ENCODE measurements around the gene SMIM22. TPM values are rescaled to one million over a fixed set of nuclear protein-coding genes. Genes with fewer than 3 reads are reported as not detected.

The SMIM22 gene
- polyA plus RNA-seq, 1 experiment, result not detected

DNA sequence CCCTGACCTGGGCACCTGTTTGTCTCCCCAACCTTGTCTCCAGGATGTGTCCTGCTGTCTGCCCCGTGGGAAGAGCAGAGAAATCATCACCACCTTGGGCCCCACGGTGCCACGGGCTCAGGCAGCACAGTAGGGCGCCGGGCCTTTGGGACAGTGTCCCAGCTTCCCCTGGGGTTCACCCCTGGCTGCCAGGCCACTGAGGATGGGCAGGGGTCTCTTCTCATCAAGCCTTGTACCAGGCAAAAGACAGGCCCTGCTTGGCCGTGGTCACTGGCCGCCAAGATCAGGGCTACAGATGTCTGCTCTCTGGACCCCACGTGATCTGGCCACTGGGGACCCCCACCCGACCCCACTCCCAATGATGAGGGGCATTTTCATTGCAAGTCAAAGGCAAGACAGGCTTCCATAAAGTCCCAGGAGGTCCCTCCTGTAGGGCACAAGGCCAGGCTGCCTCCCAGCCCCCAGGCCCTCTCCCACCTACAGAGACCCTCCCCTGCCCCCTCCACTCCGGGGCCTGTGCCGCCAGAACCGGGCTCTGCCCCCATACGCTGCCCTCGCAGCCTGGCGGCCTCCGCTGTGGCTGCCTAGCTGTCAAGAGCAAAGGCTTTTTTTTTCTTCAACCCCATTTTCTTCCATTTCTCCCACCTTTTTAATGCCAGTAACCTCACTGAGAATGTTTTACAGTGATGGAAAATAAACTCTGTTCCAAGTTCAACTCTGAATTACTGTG is 46.3 kb upstream of the SMIM22 start:
- no peak for DNase-seq (ENCODE audit: low read depth, low spot score)
- no peaks in the 10 kb centered on the region for H3K27me3 ChIP-seq (ENCODE audit: control insufficient read depth, insufficient read depth, low read length)
- H3K27ac ChIP-seq (ENCODE audit: low read depth, low read length), result no peak overlapping the region
- TF ChIP-seq, protein P1, sequence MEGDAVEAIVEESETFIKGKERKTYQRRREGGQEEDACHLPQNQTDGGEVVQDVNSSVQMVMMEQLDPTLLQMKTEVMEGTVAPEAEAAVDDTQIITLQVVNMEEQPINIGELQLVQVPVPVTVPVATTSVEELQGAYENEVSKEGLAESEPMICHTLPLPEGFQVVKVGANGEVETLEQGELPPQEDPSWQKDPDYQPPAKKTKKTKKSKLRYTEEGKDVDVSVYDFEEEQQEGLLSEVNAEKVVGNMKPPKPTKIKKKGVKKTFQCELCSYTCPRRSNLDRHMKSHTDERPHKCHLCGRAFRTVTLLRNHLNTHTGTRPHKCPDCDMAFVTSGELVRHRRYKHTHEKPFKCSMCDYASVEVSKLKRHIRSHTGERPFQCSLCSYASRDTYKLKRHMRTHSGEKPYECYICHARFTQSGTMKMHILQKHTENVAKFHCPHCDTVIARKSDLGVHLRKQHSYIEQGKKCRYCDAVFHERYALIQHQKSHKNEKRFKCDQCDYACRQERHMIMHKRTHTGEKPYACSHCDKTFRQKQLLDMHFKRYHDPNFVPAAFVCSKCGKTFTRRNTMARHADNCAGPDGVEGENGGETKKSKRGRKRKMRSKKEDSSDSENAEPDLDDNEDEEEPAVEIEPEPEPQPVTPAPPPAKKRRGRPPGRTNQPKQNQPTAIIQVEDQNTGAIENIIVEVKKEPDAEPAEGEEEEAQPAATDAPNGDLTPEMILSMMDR (IDR thresholded peaks at IDR 0.05; ENCODE audit: low read depth, low read length), result no peak
- POLR2A ChIA-PET, result no interaction called here
- no peak overlapping the region for H3K4me3 ChIP-seq (ENCODE audit: low read depth, low read length)
- H3K9me3 ChIP-seq (ENCODE audit: control insufficient read depth, insufficient read depth, low read length), result no peaks in the 10 kb centered on the region; the same call in 1 of the 2 replicates
- CTCF ChIA-PET, result no interaction called here

DNA sequence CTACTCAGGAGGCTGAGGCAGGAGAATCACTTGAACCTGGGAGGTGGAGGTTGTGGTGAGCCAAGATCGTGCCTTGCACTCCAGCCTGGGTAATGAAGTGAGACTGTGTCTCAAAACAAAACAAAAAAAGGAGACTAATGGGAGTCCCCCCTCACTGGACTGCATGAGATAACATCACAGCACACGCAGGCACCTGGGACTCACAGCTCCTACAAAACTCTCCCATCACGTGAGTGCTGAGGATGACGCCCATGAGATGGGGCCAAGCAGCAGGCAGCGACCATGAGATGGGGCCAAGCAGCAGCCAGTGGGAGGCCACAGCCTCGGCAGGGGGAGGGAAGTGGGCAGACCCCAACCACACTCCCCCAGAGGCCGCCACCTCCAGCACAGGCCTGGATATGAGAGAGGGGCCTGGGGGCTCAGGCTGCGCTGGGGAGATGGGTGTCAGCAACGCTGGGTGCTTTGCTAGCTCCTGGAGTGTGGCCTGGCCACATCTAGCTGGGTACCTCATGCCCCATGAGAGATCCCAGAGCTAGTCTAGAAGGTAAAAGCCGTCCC is 45.4 kb upstream of the SMIM22 start:
- no peak overlapping the region for H3K4me3 ChIP-seq (ENCODE audit: low read depth, low read length)
- TF ChIP-seq, protein P1 (IDR thresholded peaks at IDR 0.05; ENCODE audit: low read depth, low read length), result no peak
- CTCF ChIA-PET, result no interaction called here
- H3K9me3 ChIP-seq (ENCODE audit: control insufficient read depth, insufficient read depth, low read length), result peaks cover under 1% of the 10 kb centered on the region
- H3K27me3 ChIP-seq (ENCODE audit: control insufficient read depth, insufficient read depth, low read length), result no peaks in the 10 kb centered on the region
- POLR2A ChIA-PET, result no interaction called here
- no peak overlapping the region for H3K27ac ChIP-seq (ENCODE audit: low read depth, low read length)
- no peak for DNase-seq (ENCODE audit: low read depth, low spot score)

DNA sequence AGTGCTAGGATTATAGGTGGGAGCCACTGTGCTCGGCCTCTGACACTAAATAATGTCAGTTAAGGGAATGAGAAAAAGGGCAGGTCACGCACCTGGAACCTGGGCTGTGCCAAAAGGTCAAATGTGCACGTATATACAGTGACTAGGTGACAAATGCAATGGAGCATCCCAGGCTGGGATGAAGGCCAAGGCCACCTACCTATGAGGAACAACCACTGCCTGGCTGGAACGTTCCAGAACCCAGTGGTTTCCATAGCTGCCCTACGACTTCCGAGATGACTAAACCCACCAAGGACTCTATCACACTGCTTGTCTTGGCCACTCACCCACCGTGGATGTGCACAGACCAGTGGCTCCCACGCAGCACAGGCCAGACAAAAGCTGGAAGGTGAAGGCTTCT is 44.3 kb upstream of the SMIM22 start:
- no peak for DNase-seq (ENCODE audit: low read depth, low spot score)
- ChIA-PET CTCF (no interaction called here), POLR2A (interaction anchor here (1.6 kb wide), 1 partner anchor 16 kb away, joined by 3 read pairs; the partner anchor contains the start of genes ANKS3 and DNAAF8)
- H3K27ac ChIP-seq (ENCODE audit: low read depth, low read length), result no peak overlapping the region
- H3K27me3 ChIP-seq (ENCODE audit: control insufficient read depth, insufficient read depth, low read length), result no peaks in the 10 kb centered on the region
- H3K4me3 ChIP-seq (ENCODE audit: low read depth, low read length), result no peak overlapping the region
- H3K9me3 ChIP-seq (ENCODE audit: control insufficient read depth, insufficient read depth, low read length), result peaks cover 10% of the 10 kb centered on the region
- TF ChIP-seq, protein P1 (IDR thresholded peaks at IDR 0.05; ENCODE audit: low read depth, low read length), result no peak

DNA sequence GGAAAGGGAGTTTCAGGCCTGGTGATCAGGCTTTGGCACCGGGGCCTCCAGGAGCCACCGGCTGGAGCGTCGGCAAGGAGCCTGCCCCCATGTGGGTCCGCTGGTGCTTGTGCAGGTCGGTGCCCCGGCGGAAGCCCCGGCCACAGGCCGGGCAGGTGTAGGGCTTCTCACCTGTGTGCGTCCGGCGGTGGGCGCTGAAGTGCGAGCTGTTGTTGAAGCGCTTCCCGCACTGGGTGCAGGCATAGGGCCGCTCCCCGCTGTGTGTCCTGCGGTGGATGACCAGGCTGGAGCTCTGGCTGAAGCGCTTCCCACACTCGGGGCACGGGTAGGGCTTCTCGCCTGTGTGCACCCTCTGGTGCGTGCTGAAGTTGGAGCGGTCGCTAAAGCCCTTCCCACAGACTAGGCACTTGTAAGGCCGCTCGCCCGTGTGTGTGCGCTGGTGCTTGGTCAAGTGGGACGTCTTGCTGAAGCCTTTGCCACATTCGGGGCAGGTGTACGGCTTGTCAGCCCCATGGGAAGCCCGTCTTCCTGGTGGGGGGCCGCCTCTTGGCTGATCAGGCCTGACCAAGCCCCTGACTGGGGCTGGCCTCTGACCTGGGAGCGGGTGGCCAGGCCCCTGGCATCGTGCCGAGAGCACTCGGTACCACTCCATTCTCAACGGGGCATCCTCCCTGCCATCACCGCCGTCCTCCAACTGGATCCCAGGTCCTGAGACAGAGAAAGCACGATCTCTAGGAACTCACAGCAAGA is 42.6 kb upstream of the SMIM22 start:
- no peak for DNase-seq (ENCODE audit: low read depth, low spot score)

More for the DNA sequence above, 42.6 kb upstream of the SMIM22 start:
- CTCF ChIA-PET, result no interaction called here
- POLR2A ChIA-PET, result no interaction called here
- Histone ChIP-seq H3K27me3 (ENCODE audit: control insufficient read depth, insufficient read depth, low read length) (no peaks in the 10 kb centered on the region), H3K27ac (ENCODE audit: low read depth, low read length) (no peak overlapping the region), H3K9me3 (ENCODE audit: control insufficient read depth, insufficient read depth, low read length) (peaks cover 10% of the 10 kb centered on the region), H3K4me3 (ENCODE audit: low read depth, low read length) (no peak overlapping the region)
- TF ChIP-seq, protein P1 (IDR thresholded peaks at IDR 0.05; ENCODE audit: low read depth, low read length), result no peak
